HEK293 (cell line): ENCODE measurements around the gene LCMT2.

Source experiments
- CTCF ChIA-PET: fragments of 350-600 bp; formaldehyde crosslinking; extraction: SDS; loops from one replicate; lab custom pipeline; 2021; ENCODE audit warnings: antibody characterized with exemption; lab: Yijun Ruan, JAX
- POLR2A ChIA-PET: fragments of 300-600 bp; formaldehyde crosslinking; extraction: SDS; loops from one replicate; lab custom pipeline; 2020; ENCODE audit warnings: antibody characterized with exemption, inconsistent platforms; lab: Yijun Ruan, JAX
- H3K27ac ChIP-seq: fragments of 200-500 bp; sonication (Bioruptor generic); 2 replicates; pipeline ENCODE4 v1.5.1; 2014; ENCODE audit warnings: low read depth, low read length, control low read depth, inconsistent platforms; ENCODE audit errors: extremely low read depth
- H3K36me3 ChIP-seq, 2 experiments: fragments of 200-500 bp in 1 of 2; sonication (Bioruptor generic) in 1 of 2; 1 replicate in 1 of 2; 2 replicates in 1 of 2; pipeline ENCODE4 v1.5.1; 2014 to 2017; ENCODE audit warnings: inconsistent platforms in 2 of 2, low read length in 2 of 2; ENCODE audit not compliant: control insufficient read depth in 2 of 2, insufficient read depth in 1 of 2
- H3K4me1 ChIP-seq: fragments of 200-500 bp; sonication (Bioruptor generic); 2 replicates; pipeline ENCODE4 v1.5.1; 2014; ENCODE audit warnings: mild to moderate bottlenecking, low read length, inconsistent platforms; ENCODE audit not compliant: control insufficient read depth, insufficient read depth
- H3K4me3 ChIP-seq: 2 replicates; pipeline ENCODE4 v1.5.1; 2011; ENCODE audit warnings: low read depth, mild to moderate bottlenecking, control low read depth, low read length, moderate library complexity
- H3K9me3 ChIP-seq: fragments of 200-500 bp; sonication (Bioruptor generic); 2 replicates; pipeline ENCODE4 v1.5.1; 2014; ENCODE audit warnings: low read depth, low read length, inconsistent platforms; ENCODE audit not compliant: control insufficient read depth, insufficient read depth
- OVOL3 ChIP-seq: fragments of 450-650 bp; formaldehyde crosslinking; IDR thresholded peaks from 2 replicates; pipeline ENCODE4 v1.5.1; 2016; ENCODE audit warnings: missing biosample characterization, missing genetic modification characterization
- SETDB1 ChIP-seq: IDR thresholded peaks from one replicate; pipeline ENCODE4 v1.6.1; 2017; ENCODE audit warnings: mild to moderate bottlenecking, low read length, moderate library complexity, mixed read lengths; ENCODE audit not compliant: insufficient read length
- SP7 ChIP-seq: fragments of 450-650 bp; formaldehyde crosslinking; IDR thresholded peaks from 2 replicates; pipeline ENCODE4 v1.5.1; 2016; ENCODE audit warnings: missing biosample characterization, missing genetic modification characterization
- ZBTB48 ChIP-seq: fragments of 450-650 bp; formaldehyde crosslinking; IDR thresholded peaks from 2 replicates; pipeline ENCODE4 v1.5.1; 2016; ENCODE audit warnings: missing biosample characterization, missing genetic modification characterization
- ZNF23 ChIP-seq: fragments of 450-650 bp; formaldehyde crosslinking; IDR thresholded peaks from 2 replicates; pipeline ENCODE4 v1.5.1; 2016; ENCODE audit warnings: missing biosample characterization, missing genetic modification characterization, borderline replicate concordance
- ZNF626 ChIP-seq: fragments of 450-650 bp; sonication (Bioruptor Pico); formaldehyde crosslinking; IDR thresholded peaks from 2 replicates; pipeline ENCODE4 v1.5.1; 2018; ENCODE audit warnings: missing biosample characterization, missing genetic modification characterization, inconsistent platforms
- ZNF664 ChIP-seq: fragments of 450-650 bp; formaldehyde crosslinking; IDR thresholded peaks from 2 replicates; pipeline ENCODE4 v1.5.1; 2016; ENCODE audit warnings: missing biosample characterization, missing genetic modification characterization
- ZSCAN16 ChIP-seq: fragments of 450-650 bp; formaldehyde crosslinking; IDR thresholded peaks from 2 replicates; pipeline ENCODE4 v1.5.1; 2016; ENCODE audit warnings: missing biosample characterization, missing genetic modification characterization
- TF ChIP-seq, protein P1 (sequence below): fragments of 450-650 bp; formaldehyde crosslinking; IDR thresholded peaks from 2 replicates; pipeline ENCODE4 v1.5.1; 2016; ENCODE audit warnings: missing biosample characterization, missing genetic modification characterization
- TF ChIP-seq, protein P2 (sequence below): fragments of 450-650 bp; formaldehyde crosslinking; IDR thresholded peaks from 2 replicates; pipeline ENCODE4 v1.5.1; 2016; ENCODE audit warnings: missing biosample characterization, missing genetic modification characterization, borderline replicate concordance
- TF ChIP-seq, protein P3 (sequence below): fragments of 450-650 bp; formaldehyde crosslinking; IDR thresholded peaks from 2 replicates; pipeline ENCODE4 v1.5.1; 2016; ENCODE audit warnings: missing biosample characterization, missing genetic modification characterization

Gene LCMT2

DNA sequence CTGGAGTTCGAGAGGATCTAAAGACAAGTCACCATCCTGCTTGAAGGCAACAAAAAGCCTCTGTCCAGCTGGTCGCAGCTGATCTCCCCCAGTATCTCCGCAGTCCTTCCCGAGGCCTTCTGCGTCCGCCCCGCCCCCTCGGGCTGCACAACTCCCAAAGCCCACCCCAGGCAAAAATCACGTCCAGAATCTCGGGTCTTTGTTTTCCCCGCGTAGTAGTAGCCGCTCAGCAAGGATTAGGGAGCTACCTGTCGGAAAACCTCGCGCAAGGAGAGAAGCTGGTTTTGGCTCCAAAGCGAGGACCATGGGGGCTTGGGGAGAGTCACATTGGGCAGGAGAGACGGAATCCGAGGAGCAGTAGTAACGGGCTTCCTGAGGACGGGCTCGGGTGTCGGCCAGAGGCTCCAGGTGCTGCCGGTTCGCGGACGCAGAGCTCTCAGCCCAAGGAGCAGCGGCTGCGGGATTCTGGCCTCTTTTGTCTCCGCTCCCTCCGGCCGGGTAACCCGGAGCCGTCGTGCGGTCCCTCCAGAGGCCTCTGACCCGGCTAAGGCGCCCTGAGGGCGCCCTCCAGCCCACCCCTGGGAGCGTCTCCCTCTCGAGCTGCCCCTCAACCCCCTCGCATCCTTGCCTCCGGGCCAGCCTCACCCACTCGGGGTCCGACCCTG is 40.1 kb upstream of the LCMT2 start (continued):
- TF ChIP-seq, protein P1, sequence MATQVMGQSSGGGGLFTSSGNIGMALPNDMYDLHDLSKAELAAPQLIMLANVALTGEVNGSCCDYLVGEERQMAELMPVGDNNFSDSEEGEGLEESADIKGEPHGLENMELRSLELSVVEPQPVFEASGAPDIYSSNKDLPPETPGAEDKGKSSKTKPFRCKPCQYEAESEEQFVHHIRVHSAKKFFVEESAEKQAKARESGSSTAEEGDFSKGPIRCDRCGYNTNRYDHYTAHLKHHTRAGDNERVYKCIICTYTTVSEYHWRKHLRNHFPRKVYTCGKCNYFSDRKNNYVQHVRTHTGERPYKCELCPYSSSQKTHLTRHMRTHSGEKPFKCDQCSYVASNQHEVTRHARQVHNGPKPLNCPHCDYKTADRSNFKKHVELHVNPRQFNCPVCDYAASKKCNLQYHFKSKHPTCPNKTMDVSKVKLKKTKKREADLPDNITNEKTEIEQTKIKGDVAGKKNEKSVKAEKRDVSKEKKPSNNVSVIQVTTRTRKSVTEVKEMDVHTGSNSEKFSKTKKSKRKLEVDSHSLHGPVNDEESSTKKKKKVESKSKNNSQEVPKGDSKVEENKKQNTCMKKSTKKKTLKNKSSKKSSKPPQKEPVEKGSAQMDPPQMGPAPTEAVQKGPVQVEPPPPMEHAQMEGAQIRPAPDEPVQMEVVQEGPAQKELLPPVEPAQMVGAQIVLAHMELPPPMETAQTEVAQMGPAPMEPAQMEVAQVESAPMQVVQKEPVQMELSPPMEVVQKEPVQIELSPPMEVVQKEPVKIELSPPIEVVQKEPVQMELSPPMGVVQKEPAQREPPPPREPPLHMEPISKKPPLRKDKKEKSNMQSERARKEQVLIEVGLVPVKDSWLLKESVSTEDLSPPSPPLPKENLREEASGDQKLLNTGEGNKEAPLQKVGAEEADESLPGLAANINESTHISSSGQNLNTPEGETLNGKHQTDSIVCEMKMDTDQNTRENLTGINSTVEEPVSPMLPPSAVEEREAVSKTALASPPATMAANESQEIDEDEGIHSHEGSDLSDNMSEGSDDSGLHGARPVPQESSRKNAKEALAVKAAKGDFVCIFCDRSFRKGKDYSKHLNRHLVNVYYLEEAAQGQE: peak; percentile 76
- TF ChIP-seq, all 188 proteins: peak for 4

DNA sequence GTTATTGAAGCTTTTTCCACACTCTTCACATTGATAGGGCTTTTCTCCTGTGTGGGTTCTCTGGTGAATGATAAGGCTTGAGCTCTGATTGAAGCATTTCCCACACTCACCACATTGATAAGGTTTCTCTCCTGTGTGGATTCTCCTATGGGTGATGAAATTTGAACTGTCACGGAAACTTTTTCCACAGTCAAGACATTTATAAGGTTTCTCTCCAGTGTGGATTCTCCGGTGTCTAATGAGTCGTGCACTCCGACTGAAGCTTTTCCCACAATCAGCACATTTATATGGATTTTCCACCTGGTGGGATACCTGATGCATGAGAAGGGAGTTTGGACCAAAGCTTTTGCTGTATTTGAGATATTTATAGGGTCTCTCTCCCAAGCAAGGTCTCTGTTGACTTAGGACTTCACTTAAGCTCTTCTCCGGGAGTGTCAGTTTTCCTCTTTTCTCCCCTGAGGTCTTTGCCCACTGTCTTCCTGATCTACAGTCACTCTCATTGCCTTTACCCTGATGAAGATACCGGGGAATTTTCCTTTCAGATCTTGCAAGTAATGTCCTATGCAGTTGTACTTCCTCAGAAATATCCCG is 31.0 kb upstream of the LCMT2 start:
- Histone ChIP-seq H3K36me3 (peaks cover 8 to 80% of the 10 kb centered on the region in 2 experiments), H3K4me1 (no peaks in the 10 kb centered on the region), H3K27ac (no peak overlapping the region), H3K4me3 (no peak overlapping the region), H3K9me3 (no peaks in the 10 kb centered on the region)
- CTCF ChIA-PET: interaction anchor here (0.9 kb wide), 1 partner anchor 27 kb away, joined by 3 read pairs; no protein-coding TSS in a partner anchor
- POLR2A ChIA-PET: no interaction called here
- TF ChIP-seq ZNF23 (tag by site-specific recombination): no peak
- no peak for TF ChIP-seq ZNF664 (tag by site-specific recombination)
- TF ChIP-seq ZSCAN16 (tag by site-specific recombination): no peak
- no peak for TF ChIP-seq SP7 (tag by site-specific recombination)
- peak; percentile 98 for TF ChIP-seq SETDB1

DNA sequence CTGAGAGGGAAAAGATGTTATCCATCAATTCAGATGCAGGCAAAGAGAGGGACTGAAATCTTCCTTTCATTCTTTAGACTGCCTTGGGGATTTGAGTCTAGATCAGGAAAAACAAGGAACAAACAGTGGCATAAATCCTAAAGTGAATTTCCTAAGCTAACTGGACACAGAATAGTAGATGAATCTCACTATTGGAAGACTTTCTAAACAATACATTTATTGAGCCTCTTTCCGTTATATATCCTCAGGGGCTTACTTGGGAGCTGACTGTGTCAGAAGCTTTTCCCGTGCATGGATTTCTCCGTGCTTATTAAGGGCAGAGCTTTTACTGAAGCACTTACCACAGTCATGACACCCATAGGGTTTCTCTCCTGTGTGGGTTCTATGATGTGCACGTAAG is 30.4 kb upstream of the LCMT2 start:
- Histone ChIP-seq H3K9me3 (no peaks in the 10 kb centered on the region), H3K4me1 (no peaks in the 10 kb centered on the region), H3K27ac (no peak overlapping the region), H3K36me3 (peaks cover 8 to 74% of the 10 kb centered on the region in 2 experiments), H3K4me3 (no peak overlapping the region)
- TF ChIP-seq, protein P2, sequence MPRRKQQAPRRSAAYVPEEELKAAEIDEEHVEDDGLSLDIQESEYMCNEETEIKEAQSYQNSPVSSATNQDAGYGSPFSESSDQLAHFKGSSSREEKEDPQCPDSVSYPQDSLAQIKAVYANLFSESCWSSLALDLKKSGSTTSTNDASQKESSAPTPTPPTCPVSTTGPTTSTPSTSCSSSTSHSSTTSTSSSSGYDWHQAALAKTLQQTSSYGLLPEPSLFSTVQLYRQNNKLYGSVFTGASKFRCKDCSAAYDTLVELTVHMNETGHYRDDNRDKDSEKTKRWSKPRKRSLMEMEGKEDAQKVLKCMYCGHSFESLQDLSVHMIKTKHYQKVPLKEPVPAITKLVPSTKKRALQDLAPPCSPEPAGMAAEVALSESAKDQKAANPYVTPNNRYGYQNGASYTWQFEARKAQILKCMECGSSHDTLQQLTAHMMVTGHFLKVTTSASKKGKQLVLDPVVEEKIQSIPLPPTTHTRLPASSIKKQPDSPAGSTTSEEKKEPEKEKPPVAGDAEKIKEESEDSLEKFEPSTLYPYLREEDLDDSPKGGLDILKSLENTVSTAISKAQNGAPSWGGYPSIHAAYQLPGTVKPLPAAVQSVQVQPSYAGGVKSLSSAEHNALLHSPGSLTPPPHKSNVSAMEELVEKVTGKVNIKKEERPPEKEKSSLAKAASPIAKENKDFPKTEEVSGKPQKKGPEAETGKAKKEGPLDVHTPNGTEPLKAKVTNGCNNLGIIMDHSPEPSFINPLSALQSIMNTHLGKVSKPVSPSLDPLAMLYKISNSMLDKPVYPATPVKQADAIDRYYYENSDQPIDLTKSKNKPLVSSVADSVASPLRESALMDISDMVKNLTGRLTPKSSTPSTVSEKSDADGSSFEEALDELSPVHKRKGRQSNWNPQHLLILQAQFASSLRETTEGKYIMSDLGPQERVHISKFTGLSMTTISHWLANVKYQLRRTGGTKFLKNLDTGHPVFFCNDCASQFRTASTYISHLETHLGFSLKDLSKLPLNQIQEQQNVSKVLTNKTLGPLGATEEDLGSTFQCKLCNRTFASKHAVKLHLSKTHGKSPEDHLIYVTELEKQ (tag by site-specific recombination): no peak
- TF ChIP-seq ZNF626 (tag by site-specific recombination) (no peak), OVOL3 (tag by site-specific recombination) (no peak), ZBTB48 (tag by site-specific recombination) (no peak)
- TF ChIP-seq, protein P3, sequence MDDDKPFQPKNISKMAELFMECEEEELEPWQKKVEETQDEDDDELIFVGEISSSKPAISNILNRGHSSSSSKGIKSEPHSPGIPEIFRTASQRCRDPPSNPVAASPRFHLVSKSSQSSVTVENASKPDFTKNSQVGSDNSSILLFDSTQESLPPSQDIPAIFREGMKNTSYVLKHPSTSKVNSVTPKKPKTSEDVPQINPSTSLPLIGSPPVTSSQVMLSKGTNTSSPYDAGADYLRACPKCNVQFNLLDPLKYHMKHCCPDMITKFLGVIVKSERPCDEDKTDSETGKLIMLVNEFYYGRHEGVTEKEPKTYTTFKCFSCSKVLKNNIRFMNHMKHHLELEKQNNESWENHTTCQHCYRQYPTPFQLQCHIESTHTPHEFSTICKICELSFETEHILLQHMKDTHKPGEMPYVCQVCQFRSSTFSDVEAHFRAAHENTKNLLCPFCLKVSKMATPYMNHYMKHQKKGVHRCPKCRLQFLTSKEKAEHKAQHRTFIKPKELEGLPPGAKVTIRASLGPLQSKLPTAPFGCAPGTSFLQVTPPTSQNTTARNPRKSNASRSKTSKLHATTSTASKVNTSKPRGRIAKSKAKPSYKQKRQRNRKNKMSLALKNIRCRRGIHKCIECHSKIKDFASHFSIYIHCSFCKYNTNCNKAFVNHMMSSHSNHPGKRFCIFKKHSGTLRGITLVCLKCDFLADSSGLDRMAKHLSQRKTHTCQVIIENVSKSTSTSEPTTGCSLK (tag by site-specific recombination): no peak
- POLR2A ChIA-PET: no interaction called here
- CTCF ChIA-PET: interaction anchor here (0.5 to 0.9 kb wide), 2 partner anchors 26 to 41 kb away, joined by 3 read pairs; no protein-coding TSS in a partner anchor
